GM23338 (cell line): Measurements from ENCODE around the gene MLLT1.

ENCODE experiments used
- CREB1 ChIP-seq: fragments of 250-450 bp; sonication (Bioruptor Pico); IDR thresholded peaks from 2 replicates; pipeline ENCODE4 v1.5.0; 2020; ENCODE audit warnings: low read depth, mild to moderate bottlenecking, moderate library complexity
- EZH2 ChIP-seq: fragments of 200-600 bp; sonication (generic); IDR thresholded peaks from one replicate; pipeline ENCODE4 v1.8.0; 2017; ENCODE audit warnings: antibody characterized with exemption, mild to moderate bottlenecking, low read depth; ENCODE audit not compliant: unreplicated experiment
- EZH2phosphoT487 ChIP-seq: fragments of 200-600 bp; sonication (generic); IDR thresholded peaks from one replicate; pipeline ENCODE4 v1.8.1; 2018; ENCODE audit warnings: antibody characterized with exemption; ENCODE audit not compliant: unreplicated experiment
- JUNB ChIP-seq: IDR thresholded peaks from one replicate; pipeline ENCODE4 v1.6.1; 2016; ENCODE audit warnings: antibody characterized with exemption; ENCODE audit not compliant: unreplicated experiment
- POLR2AphosphoS5 ChIP-seq: IDR thresholded peaks from 2 replicates; pipeline ENCODE4 v1.6.1; 2016; ENCODE audit warnings: antibody characterized with exemption, low read depth
- REST ChIP-seq: IDR thresholded peaks from one replicate; pipeline ENCODE4 v1.6.1; 2018; ENCODE audit warnings: antibody characterized with exemption; ENCODE audit not compliant: unreplicated experiment
- STAT1 ChIP-seq: IDR thresholded peaks from one replicate; pipeline ENCODE4 v1.6.1; 2016; ENCODE audit warnings: antibody characterized with exemption; ENCODE audit not compliant: unreplicated experiment
- ZNF114 ChIP-seq: fragments of 250-450 bp; sonication (Bioruptor Pico); IDR thresholded peaks from 2 replicates; pipeline ENCODE4 v1.5.0; 2020; ENCODE audit warnings: mild to moderate bottlenecking, moderate library complexity
- ZNF331 ChIP-seq: fragments of 250-450 bp; sonication (Bioruptor Pico); IDR thresholded peaks from 2 replicates; pipeline ENCODE4 v1.5.0; 2020; ENCODE audit warnings: low read depth, mild to moderate bottlenecking, moderate library complexity
- TF ChIP-seq, protein P1 (sequence below), 2 experiments: fragments of 200-600 bp in 1 of 2; sonication (generic) in 1 of 2; conservative IDR thresholded peaks; 2 replicates each; pipeline versions ENCODE4 v1.5.1 to v1.6.1; 2016 to 2017; ENCODE audit warnings: antibody characterized with exemption in 2 of 2, low read depth in 2 of 2, mild to moderate bottlenecking in 2 of 2, moderate library complexity in 1 of 2
- TF ChIP-seq, protein P2 (sequence below): IDR thresholded peaks from 2 replicates; pipeline ENCODE4 v1.6.1; 2016; ENCODE audit warnings: antibody characterized with exemption

GRCh38 chr19:6185835-6186834 lies 93.6 kb downstream of the MLLT1 start:
- TF ChIP-seq POLR2AphosphoS5 (no peak), EZH2phosphoT487 (no peak), ZNF331 (CRISPR knock-in tag) (no peak), REST (no peak), CREB1 (no peak), EZH2 (no peak), STAT1 (no peak), ZNF114 (CRISPR knock-in tag) (no peak), JUNB (no peak)
- TF ChIP-seq, protein P1, sequence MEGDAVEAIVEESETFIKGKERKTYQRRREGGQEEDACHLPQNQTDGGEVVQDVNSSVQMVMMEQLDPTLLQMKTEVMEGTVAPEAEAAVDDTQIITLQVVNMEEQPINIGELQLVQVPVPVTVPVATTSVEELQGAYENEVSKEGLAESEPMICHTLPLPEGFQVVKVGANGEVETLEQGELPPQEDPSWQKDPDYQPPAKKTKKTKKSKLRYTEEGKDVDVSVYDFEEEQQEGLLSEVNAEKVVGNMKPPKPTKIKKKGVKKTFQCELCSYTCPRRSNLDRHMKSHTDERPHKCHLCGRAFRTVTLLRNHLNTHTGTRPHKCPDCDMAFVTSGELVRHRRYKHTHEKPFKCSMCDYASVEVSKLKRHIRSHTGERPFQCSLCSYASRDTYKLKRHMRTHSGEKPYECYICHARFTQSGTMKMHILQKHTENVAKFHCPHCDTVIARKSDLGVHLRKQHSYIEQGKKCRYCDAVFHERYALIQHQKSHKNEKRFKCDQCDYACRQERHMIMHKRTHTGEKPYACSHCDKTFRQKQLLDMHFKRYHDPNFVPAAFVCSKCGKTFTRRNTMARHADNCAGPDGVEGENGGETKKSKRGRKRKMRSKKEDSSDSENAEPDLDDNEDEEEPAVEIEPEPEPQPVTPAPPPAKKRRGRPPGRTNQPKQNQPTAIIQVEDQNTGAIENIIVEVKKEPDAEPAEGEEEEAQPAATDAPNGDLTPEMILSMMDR (conservative IDR thresholded peaks at IDR 0.05; ENCODE audit: low read depth in 2 of 2): no peak
- TF ChIP-seq, protein P2, sequence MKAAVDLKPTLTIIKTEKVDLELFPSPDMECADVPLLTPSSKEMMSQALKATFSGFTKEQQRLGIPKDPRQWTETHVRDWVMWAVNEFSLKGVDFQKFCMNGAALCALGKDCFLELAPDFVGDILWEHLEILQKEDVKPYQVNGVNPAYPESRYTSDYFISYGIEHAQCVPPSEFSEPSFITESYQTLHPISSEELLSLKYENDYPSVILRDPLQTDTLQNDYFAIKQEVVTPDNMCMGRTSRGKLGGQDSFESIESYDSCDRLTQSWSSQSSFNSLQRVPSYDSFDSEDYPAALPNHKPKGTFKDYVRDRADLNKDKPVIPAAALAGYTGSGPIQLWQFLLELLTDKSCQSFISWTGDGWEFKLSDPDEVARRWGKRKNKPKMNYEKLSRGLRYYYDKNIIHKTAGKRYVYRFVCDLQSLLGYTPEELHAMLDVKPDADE: no peak
